Measurements from ENCODE around the gene STN1.

Gene STN1

GRCh38 chr10:103934308-103934707, 16.3 kb upstream of the STN1 start:
- Mint-ChIP-seq H3K4me3 (no peak overlapping the region), H3K27me3 (no peaks in the 10 kb centered on the region), H3K9me3 (no peaks in the 10 kb centered on the region), H3K4me1 (ENCODE audit: low read depth) (no peaks in the 10 kb centered on the region), H3K27ac (no peak overlapping the region), H3K36me3 (ENCODE audit: low read depth) (no peaks in the 10 kb centered on the region)

GRCh38 chr10:103933557-103934121, 15.7 kb upstream of the STN1 start:
- Mint-ChIP-seq H3K36me3 (ENCODE audit: low read depth) (no peaks in the 10 kb centered on the region), H3K4me3 (no peak overlapping the region), H3K4me1 (ENCODE audit: low read depth) (no peaks in the 10 kb centered on the region), H3K9me3 (no peaks in the 10 kb centered on the region), H3K27me3 (no peaks in the 10 kb centered on the region), H3K27ac (no peak overlapping the region)

- Mint-ChIP-seq H3K4me3 (no peak overlapping the region), H3K27me3 (no peaks in the 10 kb centered on the region), H3K9me3 (no peaks in the 10 kb centered on the region), H3K4me1 (ENCODE audit: low read depth) (no peaks in the 10 kb centered on the region), H3K27ac (no peak overlapping the region), H3K36me3 (ENCODE audit: low read depth) (no peaks in the 10 kb centered on the region)
Measured at GRCh38 chr10:103932971-103933370, 15.0 kb upstream of the STN1 start.

GRCh38 chr10:103932271-103932670, 14.3 kb upstream of the STN1 start:
- no peak overlapping the region for H3K4me3 Mint-ChIP-seq
- no peaks in the 10 kb centered on the region for H3K9me3 Mint-ChIP-seq
- H3K27ac Mint-ChIP-seq: no peak overlapping the region
- no peaks in the 10 kb centered on the region for H3K4me1 Mint-ChIP-seq (ENCODE audit: low read depth)
- no peaks in the 10 kb centered on the region for H3K36me3 Mint-ChIP-seq (ENCODE audit: low read depth)
- no peaks in the 10 kb centered on the region for H3K27me3 Mint-ChIP-seq

GRCh38 chr10:103931603-103932002, 13.6 kb upstream of the STN1 start:
- Mint-ChIP-seq H3K4me3 (no peak overlapping the region), H3K27me3 (no peaks in the 10 kb centered on the region), H3K27ac (no peak overlapping the region), H3K9me3 (no peaks in the 10 kb centered on the region), H3K4me1 (ENCODE audit: low read depth) (no peaks in the 10 kb centered on the region), H3K36me3 (ENCODE audit: low read depth) (no peaks in the 10 kb centered on the region)

- Mint-ChIP-seq H3K27me3 (no peaks in the 10 kb centered on the region), H3K36me3 (ENCODE audit: low read depth) (no peaks in the 10 kb centered on the region), H3K27ac (no peak overlapping the region), H3K9me3 (no peaks in the 10 kb centered on the region), H3K4me3 (no peak overlapping the region), H3K4me1 (ENCODE audit: low read depth) (no peaks in the 10 kb centered on the region)
Measured at GRCh38 chr10:103930881-103931280, 12.9 kb upstream of the STN1 start.

GRCh38 chr10:103930449-103930848, 12.5 kb upstream of the STN1 start:
- H3K36me3 Mint-ChIP-seq (ENCODE audit: low read depth): no peaks in the 10 kb centered on the region
- H3K4me3 Mint-ChIP-seq: no peak overlapping the region
- H3K27me3 Mint-ChIP-seq: no peaks in the 10 kb centered on the region
- H3K9me3 Mint-ChIP-seq: no peaks in the 10 kb centered on the region
- H3K27ac Mint-ChIP-seq: no peak overlapping the region
- H3K4me1 Mint-ChIP-seq (ENCODE audit: low read depth): no peaks in the 10 kb centered on the region

- Mint-ChIP-seq H3K36me3 (ENCODE audit: low read depth) (no peaks in the 10 kb centered on the region), H3K27ac (no peak overlapping the region), H3K4me1 (ENCODE audit: low read depth) (no peaks in the 10 kb centered on the region), H3K9me3 (no peaks in the 10 kb centered on the region), H3K4me3 (no peak overlapping the region), H3K27me3 (no peaks in the 10 kb centered on the region)
Measured at GRCh38 chr10:103929381-103929921, 11.5 kb upstream of the STN1 start.

GRCh38 chr10:103928784-103929183, 10.8 kb upstream of the STN1 start:
- no peaks in the 10 kb centered on the region for H3K36me3 Mint-ChIP-seq (ENCODE audit: low read depth)
- H3K27ac Mint-ChIP-seq: no peak overlapping the region
- H3K9me3 Mint-ChIP-seq: no peaks in the 10 kb centered on the region
- H3K27me3 Mint-ChIP-seq: no peaks in the 10 kb centered on the region
- H3K4me1 Mint-ChIP-seq (ENCODE audit: low read depth): no peaks in the 10 kb centered on the region
- no peak overlapping the region for H3K4me3 Mint-ChIP-seq

GRCh38 chr10:103926722-103927319, 8.8 kb upstream of the STN1 start:
- Mint-ChIP-seq H3K36me3 (ENCODE audit: low read depth) (no peaks in the 10 kb centered on the region), H3K4me3 (no peak overlapping the region), H3K27ac (no peak overlapping the region), H3K9me3 (no peaks in the 10 kb centered on the region), H3K4me1 (ENCODE audit: low read depth) (no peaks in the 10 kb centered on the region), H3K27me3 (no peaks in the 10 kb centered on the region)

GRCh38 chr10:103925591-103925990, 7.6 kb upstream of the STN1 start:
- H3K4me1 Mint-ChIP-seq (ENCODE audit: low read depth): no peaks in the 10 kb centered on the region
- no peaks in the 10 kb centered on the region for H3K27me3 Mint-ChIP-seq
- H3K4me3 Mint-ChIP-seq: no peak overlapping the region
- no peaks in the 10 kb centered on the region for H3K36me3 Mint-ChIP-seq (ENCODE audit: low read depth)
- H3K27ac Mint-ChIP-seq: no peak overlapping the region
- no peaks in the 10 kb centered on the region for H3K9me3 Mint-ChIP-seq

- H3K4me1 Mint-ChIP-seq (ENCODE audit: low read depth): peaks cover 8% of the 10 kb centered on the region
- no peak overlapping the region for H3K4me3 Mint-ChIP-seq
- H3K27ac Mint-ChIP-seq: no peak overlapping the region
- H3K27me3 Mint-ChIP-seq: no peaks in the 10 kb centered on the region
- no peaks in the 10 kb centered on the region for H3K36me3 Mint-ChIP-seq (ENCODE audit: low read depth)
- no peaks in the 10 kb centered on the region for H3K9me3 Mint-ChIP-seq
Measured at GRCh38 chr10:103923502-103923901, 5.5 kb upstream of the STN1 start.

- Mint-ChIP-seq H3K9me3 (no peaks in the 10 kb centered on the region), H3K4me3 (no peak overlapping the region), H3K27ac (no peak overlapping the region), H3K4me1 (ENCODE audit: low read depth) (peaks cover 9% of the 10 kb centered on the region), H3K27me3 (no peaks in the 10 kb centered on the region), H3K36me3 (ENCODE audit: low read depth) (no peaks in the 10 kb centered on the region)
Measured at GRCh38 chr10:103922659-103923058, 4.7 kb upstream of the STN1 start.

- no peaks in the 10 kb centered on the region for H3K9me3 Mint-ChIP-seq
- H3K27me3 Mint-ChIP-seq: no peaks in the 10 kb centered on the region
- H3K36me3 Mint-ChIP-seq (ENCODE audit: low read depth): no peaks in the 10 kb centered on the region
- H3K4me1 Mint-ChIP-seq (ENCODE audit: low read depth): peaks cover 10% of the 10 kb centered on the region
- no peak overlapping the region for H3K27ac Mint-ChIP-seq
- no peak overlapping the region for H3K4me3 Mint-ChIP-seq
Measured at GRCh38 chr10:103921750-103922195, 3.8 kb upstream of the STN1 start.

GRCh38 chr10:103921248-103921647, 3.3 kb upstream of the STN1 start:
- Mint-ChIP-seq H3K9me3 (no peaks in the 10 kb centered on the region), H3K4me3 (no peak overlapping the region), H3K4me1 (ENCODE audit: low read depth) (peaks cover 15% of the 10 kb centered on the region), H3K27ac (no peak overlapping the region), H3K36me3 (ENCODE audit: low read depth) (peaks cover under 1% of the 10 kb centered on the region), H3K27me3 (no peaks in the 10 kb centered on the region)

GRCh38 chr10:103919648-103920025, 1.7 kb upstream of the STN1 start:
- Mint-ChIP-seq H3K27me3 (no peaks in the 10 kb centered on the region), H3K4me3 (no peak overlapping the region), H3K4me1 (ENCODE audit: low read depth) (peaks cover 31% of the 10 kb centered on the region), H3K9me3 (peaks cover 7% of the 10 kb centered on the region), H3K36me3 (ENCODE audit: low read depth) (peaks cover 16% of the 10 kb centered on the region), H3K27ac (no peak overlapping the region)

Data from stimulated activated naive CD8-positive, alpha-beta T cell treated with anti-CD3 and anti-CD28 coated beads, Interleukin-15, Interleukin-2, amounts not matched to agents 100 ng/mL and 50 ng/mL, for 24 hours (primary cell).